HEK293 (cell line): ENCODE data around the gene PDE1C.

Experiments
- CTCF ChIP-seq: fragments of 450-650 bp; formaldehyde crosslinking; IDR thresholded peaks from 2 replicates; pipeline ENCODE4 v1.5.1; 2016; ENCODE audit warnings: missing biosample characterization, missing genetic modification characterization
- GLI4 ChIP-seq: fragments of 450-650 bp; formaldehyde crosslinking; IDR thresholded peaks from 2 replicates; pipeline ENCODE4 v1.5.1; 2016; ENCODE audit warnings: missing biosample characterization, missing genetic modification characterization
- HIC1 ChIP-seq: fragments of 450-650 bp; formaldehyde crosslinking; IDR thresholded peaks from 2 replicates; pipeline ENCODE4 v1.5.1; 2016; ENCODE audit warnings: missing biosample characterization, missing genetic modification characterization
- KLF16 ChIP-seq: fragments of 450-650 bp; formaldehyde crosslinking; IDR thresholded peaks from 2 replicates; pipeline ENCODE4 v1.5.1; 2017; ENCODE audit warnings: missing biosample characterization, missing genetic modification characterization
- KLF9 ChIP-seq: fragments of 450-650 bp; formaldehyde crosslinking; IDR thresholded peaks from 2 replicates; pipeline ENCODE4 v1.5.1; 2016; ENCODE audit warnings: missing biosample characterization, missing genetic modification characterization, low read depth
- REST ChIP-seq: fragments of 450-650 bp; formaldehyde crosslinking; IDR thresholded peaks from 2 replicates; pipeline ENCODE4 v1.5.1; 2016; ENCODE audit warnings: missing biosample characterization, missing genetic modification characterization
- SP3 ChIP-seq: fragments of 450-650 bp; formaldehyde crosslinking; IDR thresholded peaks from 2 replicates; pipeline ENCODE4 v1.5.1; 2016; ENCODE audit warnings: missing biosample characterization, missing genetic modification characterization
- YY1 ChIP-seq: fragments of 450-650 bp; formaldehyde crosslinking; IDR thresholded peaks from 2 replicates; pipeline ENCODE4 v1.5.1; 2018; ENCODE audit warnings: missing biosample characterization, missing genetic modification characterization
- ZBTB26 ChIP-seq: fragments of 450-650 bp; formaldehyde crosslinking; optimal IDR thresholded peaks from 2 replicates; pipeline ENCODE3; 2016; ENCODE audit warnings: missing biosample characterization, mild to moderate bottlenecking, missing genetic modification characterization
- ZNF146 ChIP-seq: fragments of 450-650 bp; formaldehyde crosslinking; IDR thresholded peaks from 2 replicates; pipeline ENCODE4 v1.5.1; 2016; ENCODE audit warnings: missing biosample characterization, missing genetic modification characterization
- ZNF580 ChIP-seq: fragments of 450-650 bp; formaldehyde crosslinking; IDR thresholded peaks from 2 replicates; pipeline ENCODE4 v1.5.1; 2016; ENCODE audit warnings: missing biosample characterization, missing genetic modification characterization

GRCh38 chr7:32070406-32071360 is at the start of gene PDE1C:
- no peak for TF ChIP-seq ZBTB26 (tag by site-specific recombination)
- TF ChIP-seq ZNF580 (tag by site-specific recombination), result no peak
- TF ChIP-seq CTCF (tag by site-specific recombination), result no peak
- TF ChIP-seq KLF9 (tag by site-specific recombination), result no peak
- no peak for TF ChIP-seq SP3 (tag by site-specific recombination)
- TF ChIP-seq ZNF146 (tag by site-specific recombination), result no peak
- TF ChIP-seq GLI4 (tag by site-specific recombination), result no peak
- TF ChIP-seq REST (tag by site-specific recombination), result no peak
- TF ChIP-seq YY1 (tag by site-specific recombination), result no peak
- no peak for TF ChIP-seq KLF16
- no peak for TF ChIP-seq HIC1 (tag by site-specific recombination)
